GM12878 (cell line): Measurements from ENCODE around the gene SCMH1.

Source experiments
- CBFB ChIP-seq: IDR thresholded peaks from 2 replicates; pipeline ENCODE4 v1.6.1; 2016; ENCODE audit warnings: antibody characterized with exemption, low read depth
- CTCF ChIP-seq, 3 experiments: IDR thresholded peaks in 2 of 3; conservative IDR thresholded peaks in 1 of 3; 2 replicates each; pipeline ENCODE4 v1.5.1; 2011; ENCODE audit warnings: low read depth in 3 of 3, low read length in 3 of 3, mild to moderate bottlenecking in 3 of 3, control low read depth in 2 of 3, moderate library complexity in 2 of 3, inconsistent platforms in 1 of 3, mixed read lengths in 1 of 3; ENCODE audit not compliant: control insufficient read depth in 2 of 3, insufficient read depth in 1 of 3; ENCODE audit errors: extremely low read depth in 1 of 3
- EZH2 ChIP-seq: IDR thresholded peaks from 2 replicates; pipeline ENCODE4 v1.6.1; 2012; ENCODE audit warnings: low read depth, mild to moderate bottlenecking, control low read depth, inconsistent platforms, low read length, borderline replicate concordance; ENCODE audit not compliant: control insufficient read depth
- HDAC6 ChIP-seq: fragments of 200-600 bp; sonication (generic); IDR thresholded peaks from one replicate; pipeline ENCODE4 v1.8.0; 2017; ENCODE audit warnings: antibody characterized with exemption; ENCODE audit not compliant: unreplicated experiment
- NR2F1 ChIP-seq: fragments of 450-650 bp; conservative IDR thresholded peaks from 2 replicates; pipeline ENCODE4 v1.6.1; 2017; ENCODE audit warnings: mild to moderate bottlenecking
- PBX3 ChIP-seq: IDR thresholded peaks from 2 replicates; pipeline ENCODE4 v1.6.1; 2011; ENCODE audit warnings: mild to moderate bottlenecking, low read depth, low read length, moderate library complexity; ENCODE audit not compliant: insufficient replicate concordance
- POLR2A ChIP-seq: IDR thresholded peaks from 2 replicates; pipeline ENCODE4 v1.6.1; 2011; ENCODE audit warnings: low read depth, mild to moderate bottlenecking, low read length
- POLR2AphosphoS5 ChIP-seq: IDR thresholded peaks from 2 replicates; pipeline ENCODE4 v1.6.1; 2011; ENCODE audit warnings: mild to moderate bottlenecking, low read length, inconsistent platforms
- RAD51 ChIP-seq: fragments of 450-650 bp; IDR thresholded peaks from 2 replicates; pipeline ENCODE4 v1.6.1; 2016; ENCODE audit warnings: moderate library complexity, mild to moderate bottlenecking, inconsistent platforms
- SP1 ChIP-seq: IDR thresholded peaks from one replicate; pipeline ENCODE4 v1.6.1; 2011; ENCODE audit warnings: low read depth, low read length
- SPI1 ChIP-seq: IDR thresholded peaks from 2 replicates; pipeline ENCODE4 v1.6.1; 2011; ENCODE audit warnings: low read depth, mild to moderate bottlenecking, low read length, moderate library complexity, borderline replicate concordance; ENCODE audit not compliant: insufficient read depth
- SRF ChIP-seq, 2 experiments: IDR thresholded peaks; 2 replicates each; pipeline ENCODE4 v1.6.1; 2011; ENCODE audit warnings: low read depth in 2 of 2, low read length in 2 of 2, mild to moderate bottlenecking in 1 of 2, moderate library complexity in 1 of 2
- TARDBP ChIP-seq: IDR thresholded peaks from 2 replicates; pipeline ENCODE4 v1.6.1; 2016; ENCODE audit warnings: borderline replicate concordance
- TCF12 ChIP-seq: IDR thresholded peaks from 2 replicates; pipeline ENCODE4 v1.6.1; 2011; ENCODE audit warnings: low read depth, mild to moderate bottlenecking, low read length

DNA sequence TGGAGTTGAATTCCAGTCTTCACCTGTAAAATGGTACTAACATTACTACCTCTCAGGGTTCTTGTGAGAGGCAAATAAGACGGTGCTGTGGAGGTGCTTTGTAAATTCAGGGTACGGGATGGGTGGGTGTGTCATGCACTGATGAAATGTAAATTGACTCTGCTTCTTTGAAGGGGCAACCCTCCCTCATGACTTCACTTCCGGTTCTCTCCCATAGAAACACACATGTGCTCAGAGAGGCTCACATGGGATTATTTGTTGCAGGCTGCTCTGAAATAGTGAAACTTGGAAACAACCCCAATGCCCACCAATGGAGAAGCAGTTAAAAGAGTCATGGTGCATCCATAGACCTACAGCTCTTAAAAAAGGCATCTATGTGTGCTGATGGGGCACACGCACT lies 44.9 kb upstream of the SCMH1 start:
- no peak for TF ChIP-seq CTCF (IDR thresholded peaks at IDR 0.05 in 2 of 3, conservative IDR thresholded peaks at IDR 0.05 in 1 of 3; ENCODE audit: control insufficient read depth in 2 of 3, extremely low read depth in 1 of 3, insufficient read depth in 1 of 3, low read depth in 3 of 3, low read length in 3 of 3)
- TF ChIP-seq SP1, result no peak
- no peak for TF ChIP-seq SRF (IDR thresholded peaks at IDR 0.05; ENCODE audit: low read depth in 2 of 2, low read length in 2 of 2)
- no peak for TF ChIP-seq POLR2A
- TF ChIP-seq NR2F1, result no peak
- TF ChIP-seq TARDBP, result no peak
- TF ChIP-seq SPI1, result no peak
- no peak for TF ChIP-seq EZH2
- TF ChIP-seq POLR2AphosphoS5, result no peak
- no peak for TF ChIP-seq TCF12
- TF ChIP-seq CBFB, result no peak
- no peak for TF ChIP-seq RAD51
- no peak for TF ChIP-seq HDAC6
- TF ChIP-seq PBX3, result no peak
